ENCODE data around the gene TUBG2. TPM values are rescaled to one million over a fixed set of nuclear protein-coding genes. Genes with fewer than 3 reads are reported as not detected.

Gene TUBG2
- total RNA-seq, 1 donor from 2014 or later = 5.3 TPM

DNA sequence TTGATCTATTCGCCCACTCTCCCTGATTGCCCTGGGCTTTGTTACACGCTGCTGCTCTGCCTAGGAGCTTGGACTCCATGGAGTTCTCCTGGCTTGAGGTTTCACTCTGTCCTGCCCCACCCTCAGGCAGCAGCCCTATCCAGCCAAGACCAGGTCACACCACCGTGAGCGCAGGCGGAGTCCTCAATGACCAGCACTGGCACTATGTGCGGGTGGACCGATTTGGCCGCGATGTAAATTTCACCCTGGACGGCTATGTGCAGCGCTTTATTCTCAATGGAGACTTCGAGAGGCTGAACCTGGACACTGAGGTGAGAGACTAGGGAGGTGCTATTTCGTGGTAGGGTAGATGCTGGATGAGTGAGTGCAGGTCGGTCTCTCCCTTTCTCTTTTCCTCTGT lies 26.7 kb downstream of the TUBG2 start:
- FAIRE-seq = no peak
- Histone ChIP-seq H3K36me3 (ENCODE audit: control insufficient read depth, insufficient read depth, low read length) (no peaks in the 10 kb centered on the region), H3K27me3 (ENCODE audit: control insufficient read depth, insufficient read depth, low read length) (no peaks in the 10 kb centered on the region), H3K4me3 (ENCODE audit: low read depth, low read length) (no peak overlapping the region)
- no peak for DNase-seq (ENCODE audit: low read depth)
- TF ChIP-seq, protein P1, sequence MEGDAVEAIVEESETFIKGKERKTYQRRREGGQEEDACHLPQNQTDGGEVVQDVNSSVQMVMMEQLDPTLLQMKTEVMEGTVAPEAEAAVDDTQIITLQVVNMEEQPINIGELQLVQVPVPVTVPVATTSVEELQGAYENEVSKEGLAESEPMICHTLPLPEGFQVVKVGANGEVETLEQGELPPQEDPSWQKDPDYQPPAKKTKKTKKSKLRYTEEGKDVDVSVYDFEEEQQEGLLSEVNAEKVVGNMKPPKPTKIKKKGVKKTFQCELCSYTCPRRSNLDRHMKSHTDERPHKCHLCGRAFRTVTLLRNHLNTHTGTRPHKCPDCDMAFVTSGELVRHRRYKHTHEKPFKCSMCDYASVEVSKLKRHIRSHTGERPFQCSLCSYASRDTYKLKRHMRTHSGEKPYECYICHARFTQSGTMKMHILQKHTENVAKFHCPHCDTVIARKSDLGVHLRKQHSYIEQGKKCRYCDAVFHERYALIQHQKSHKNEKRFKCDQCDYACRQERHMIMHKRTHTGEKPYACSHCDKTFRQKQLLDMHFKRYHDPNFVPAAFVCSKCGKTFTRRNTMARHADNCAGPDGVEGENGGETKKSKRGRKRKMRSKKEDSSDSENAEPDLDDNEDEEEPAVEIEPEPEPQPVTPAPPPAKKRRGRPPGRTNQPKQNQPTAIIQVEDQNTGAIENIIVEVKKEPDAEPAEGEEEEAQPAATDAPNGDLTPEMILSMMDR (IDR thresholded peaks at IDR 0.05; ENCODE audit: insufficient read depth, low read length, severe bottlenecking) = no peak

DNA sequence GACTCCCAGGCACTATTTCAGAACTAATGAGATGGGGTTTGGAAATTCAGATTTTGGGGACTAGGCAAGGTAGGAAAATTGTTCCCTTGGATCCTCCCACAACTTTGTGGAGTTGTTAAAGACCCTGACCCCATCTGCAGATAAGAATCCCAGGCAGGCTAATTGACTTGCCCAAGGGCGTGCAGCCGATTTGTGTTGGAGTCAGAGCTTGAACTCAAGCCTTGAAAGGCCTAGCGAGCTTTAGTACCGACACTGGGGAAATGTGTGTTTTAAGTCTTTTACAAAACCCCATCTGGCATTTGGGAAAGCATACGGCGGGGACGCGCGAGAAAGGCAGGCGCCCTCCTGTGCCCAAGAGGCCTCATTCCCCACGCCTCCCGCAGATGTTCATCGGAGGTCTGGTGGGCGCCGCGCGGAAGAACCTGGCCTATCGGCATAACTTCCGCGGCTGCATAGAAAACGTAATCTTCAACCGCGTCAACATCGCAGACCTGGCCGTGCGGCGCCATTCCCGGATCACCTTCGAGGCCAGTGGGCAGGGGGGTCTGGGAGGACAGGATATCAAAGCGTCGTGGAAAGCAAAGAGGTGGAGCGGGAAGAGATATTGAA lies 27.5 kb downstream of the TUBG2 start:
- no peaks in the 10 kb centered on the region for H3K27me3 ChIP-seq (ENCODE audit: control insufficient read depth, insufficient read depth, low read length)
- no peak for FAIRE-seq

DNA sequence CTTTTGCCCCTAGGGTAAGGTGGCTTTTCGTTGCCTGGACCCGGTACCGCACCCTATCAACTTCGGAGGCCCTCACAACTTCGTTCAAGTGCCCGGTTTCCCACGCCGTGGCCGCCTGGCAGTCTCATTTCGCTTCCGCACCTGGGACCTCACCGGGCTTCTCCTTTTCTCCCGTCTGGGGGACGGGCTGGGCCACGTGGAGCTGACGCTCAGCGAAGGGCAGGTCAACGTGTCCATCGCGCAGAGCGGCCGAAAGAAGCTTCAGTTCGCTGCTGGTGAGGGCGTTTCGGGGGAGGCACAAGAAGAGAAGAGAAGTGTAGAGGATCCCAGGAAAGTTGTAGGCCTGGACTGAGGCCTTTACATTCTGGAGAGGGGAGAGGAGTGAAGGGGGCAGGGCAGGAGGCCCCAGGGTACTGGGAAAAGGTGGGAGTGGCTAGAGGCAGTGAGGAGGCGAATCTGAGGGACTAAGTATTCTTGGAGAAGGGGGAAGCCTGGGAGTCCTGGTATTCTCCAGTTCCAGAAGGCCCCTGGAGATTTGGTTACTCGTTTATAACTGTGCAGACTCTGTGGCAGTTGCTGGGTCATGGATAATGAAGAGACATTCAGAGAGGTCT lies 28.7 kb downstream of the TUBG2 start:
- Histone ChIP-seq H3K36me3 (ENCODE audit: control insufficient read depth, insufficient read depth, low read length) (no peaks in the 10 kb centered on the region), H3K4me3 (ENCODE audit: low read depth, low read length) (no peak overlapping the region), H3K27me3 (ENCODE audit: control insufficient read depth, insufficient read depth, low read length) (no peaks in the 10 kb centered on the region)
- no peak for FAIRE-seq
- TF ChIP-seq, protein P1 (IDR thresholded peaks at IDR 0.05; ENCODE audit: insufficient read depth, low read length, severe bottlenecking) = no peak
- DNase-seq (ENCODE audit: low read depth) = no peak

More for the DNA sequence above, 27.5 kb downstream of the TUBG2 start:
- no peak for DNase-seq (ENCODE audit: low read depth)
- no peaks in the 10 kb centered on the region for H3K36me3 ChIP-seq (ENCODE audit: control insufficient read depth, insufficient read depth, low read length)
- TF ChIP-seq, protein P1 (IDR thresholded peaks at IDR 0.05; ENCODE audit: insufficient read depth, low read length, severe bottlenecking) = no peak
- no peak overlapping the region for H3K4me3 ChIP-seq (ENCODE audit: low read depth, low read length)

DNA sequence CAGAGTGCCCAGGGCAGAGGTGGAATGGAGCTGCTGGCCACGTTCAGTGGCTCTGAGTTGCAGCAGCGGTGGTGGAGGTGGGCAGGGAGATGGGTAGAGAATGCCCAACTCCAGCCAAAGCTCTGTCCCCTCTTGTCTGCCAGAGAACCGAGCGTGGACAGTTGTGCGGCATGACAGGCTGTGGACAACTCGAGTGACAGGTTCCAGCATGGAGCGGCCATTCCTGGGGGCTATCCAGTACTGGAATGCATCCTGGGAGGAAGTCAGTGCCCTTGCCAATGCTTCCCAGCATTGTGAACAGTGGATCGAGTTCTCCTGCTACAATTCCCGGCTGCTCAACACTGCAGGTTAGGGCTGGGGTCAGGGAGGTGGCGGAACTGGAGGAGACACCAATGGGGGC lies 31.5 kb downstream of the TUBG2 start:
- DNase-seq (ENCODE audit: low read depth) (no peak), FAIRE-seq (no peak)
- Histone ChIP-seq H3K27me3 (ENCODE audit: control insufficient read depth, insufficient read depth, low read length) (no peaks in the 10 kb centered on the region), H3K36me3 (ENCODE audit: control insufficient read depth, insufficient read depth, low read length) (no peaks in the 10 kb centered on the region), H3K4me3 (ENCODE audit: low read depth, low read length) (no peak overlapping the region)
- TF ChIP-seq, protein P1 (IDR thresholded peaks at IDR 0.05; ENCODE audit: insufficient read depth, low read length, severe bottlenecking) = no peak

DNA sequence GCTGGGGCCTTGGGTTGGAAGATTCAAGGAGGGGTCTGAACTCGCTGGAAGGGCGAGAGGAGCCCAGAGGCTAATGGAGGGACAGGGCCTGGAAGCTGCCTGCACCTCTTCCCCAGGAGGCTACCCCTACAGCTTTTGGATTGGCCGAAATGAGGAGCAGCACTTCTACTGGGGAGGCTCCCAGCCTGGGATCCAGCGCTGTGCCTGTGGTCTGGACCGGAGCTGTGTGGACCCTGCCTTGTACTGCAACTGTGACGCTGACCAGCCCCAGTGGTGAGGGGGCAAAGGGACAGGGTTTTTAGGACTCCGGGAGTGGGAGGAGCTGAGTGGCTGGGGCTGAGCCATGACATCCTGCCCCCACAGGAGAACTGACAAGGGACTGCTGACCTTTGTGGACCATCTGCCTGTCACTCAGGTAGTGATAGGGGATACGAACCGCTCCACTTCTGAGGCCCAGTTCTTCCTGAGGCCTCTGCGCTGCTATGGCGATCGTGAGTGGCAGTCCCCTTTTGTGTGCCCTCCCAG lies 32.0 kb downstream of the TUBG2 start:
- TF ChIP-seq, protein P1 (IDR thresholded peaks at IDR 0.05; ENCODE audit: insufficient read depth, low read length, severe bottlenecking) = no peak
- no peaks in the 10 kb centered on the region for H3K27me3 ChIP-seq (ENCODE audit: control insufficient read depth, insufficient read depth, low read length)
- FAIRE-seq (peak; percentile 43), DNase-seq (ENCODE audit: low read depth) (no peak)
- H3K4me3 ChIP-seq (ENCODE audit: low read depth, low read length) = no peak overlapping the region
- H3K36me3 ChIP-seq (ENCODE audit: control insufficient read depth, insufficient read depth, low read length) = no peaks in the 10 kb centered on the region
